ENCODE results near the gene SGO2. TPM values are rescaled to one million over a fixed set of nuclear protein-coding genes. Genes with fewer than 3 reads are reported as not detected.

The SGO2 gene
- total RNA-seq, 4 donors from 2014 or later = 0.71 to 2.5 (median 1.9) TPM

GRCh38 chr2:200620606-200621390 is 94.8 kb downstream of the SGO2 start:
- WGBS = 94% methylated on average over 7 of the region's 7 CpGs
- Histone ChIP-seq H3K27ac (replicated peaks in 1 of 4) (no peak overlapping the region), H3K9me3 (no peaks in the 10 kb centered on the region), H3K4me1 (peaks cover 0 to 10% (median 7%) of the 10 kb centered on the region in 4 donors), H3K4me3 (no peak overlapping the region), H3K27me3 (no peaks in the 10 kb centered on the region), H3K36me3 (peaks cover 0 to 23% (median 11%) of the 10 kb centered on the region in 4 donors)
- DNase-seq (ENCODE audit: extremely low spot score) = no peak
- TF ChIP-seq POLR2A (IDR thresholded peaks at IDR 0.05; ENCODE audit: low read depth) = no peak
- intact Hi-C loops (cut with DNase I) = no loop called here

- WGBS = 87% methylated on average over 1 of the region's 1 CpG
- DNase-seq (ENCODE audit: extremely low spot score) = no peak
- peaks cover 0 to 10% (median 6%) of the 10 kb centered on the region in 4 donors for H3K4me1 ChIP-seq
- H3K27ac ChIP-seq (replicated peaks in 1 of 4) = no peak overlapping the region
- peaks cover 0 to 27% (median 11%) of the 10 kb centered on the region in 4 donors for H3K36me3 ChIP-seq
- intact Hi-C loops (cut with DNase I) = no loop called here
- H3K9me3 ChIP-seq = no peaks in the 10 kb centered on the region
- H3K4me3 ChIP-seq = no peak overlapping the region
- no peak for TF ChIP-seq EP300 (IDR thresholded peaks at IDR 0.05)
- TF ChIP-seq CTCF (IDR thresholded peaks at IDR 0.05) = no peak
- TF ChIP-seq POLR2AphosphoS5 (IDR thresholded peaks at IDR 0.05) = no peak
- no peak for TF ChIP-seq POLR2A (IDR thresholded peaks at IDR 0.05; ENCODE audit: low read depth)
- no peaks in the 10 kb centered on the region for H3K27me3 ChIP-seq
These were observed 96.1 kb downstream of the SGO2 start for GRCh38 chr2:200622106-200622505.

GRCh38 chr2:200624026-200624425 is 98.0 kb downstream of the SGO2 start:
- H3K36me3 ChIP-seq = peaks cover 0 to 36% (median 13%) of the 10 kb centered on the region in 4 donors
- TF ChIP-seq POLR2A (IDR thresholded peaks at IDR 0.05; ENCODE audit: low read depth) (no peak), EP300 (IDR thresholded peaks at IDR 0.05) (no peak), CTCF (IDR thresholded peaks at IDR 0.05) (no peak), POLR2AphosphoS5 (IDR thresholded peaks at IDR 0.05) (no peak)
- intact Hi-C loops (cut with DNase I) = no loop called here
- H3K27ac ChIP-seq (replicated peaks in 1 of 4) = no peak overlapping the region
- peaks cover 0 to 4% (median 0%) of the 10 kb centered on the region in 4 donors for H3K4me1 ChIP-seq
- 83% methylated on average over 2 of the region's 2 CpGs for WGBS
- no peak for DNase-seq (ENCODE audit: extremely low spot score)
- no peaks in the 10 kb centered on the region for H3K9me3 ChIP-seq
- no peaks in the 10 kb centered on the region for H3K27me3 ChIP-seq
- H3K4me3 ChIP-seq = no peak overlapping the region

GRCh38 chr2:200624658-200625057 is 98.7 kb downstream of the SGO2 start:
- intact Hi-C loops (cut with DNase I) = no loop called here
- Histone ChIP-seq H3K4me3 (no peak overlapping the region), H3K9me3 (no peaks in the 10 kb centered on the region), H3K36me3 (peaks cover 0 to 36% (median 13%) of the 10 kb centered on the region in 4 donors), H3K27me3 (no peaks in the 10 kb centered on the region), H3K27ac (replicated peaks in 1 of 4) (no peak overlapping the region), H3K4me1 (no peaks in the 10 kb centered on the region)
- no peak for DNase-seq (ENCODE audit: extremely low spot score)
- TF ChIP-seq POLR2AphosphoS5 (IDR thresholded peaks at IDR 0.05) (no peak), EP300 (IDR thresholded peaks at IDR 0.05) (no peak), CTCF (IDR thresholded peaks at IDR 0.05) (no peak), POLR2A (IDR thresholded peaks at IDR 0.05; ENCODE audit: low read depth) (no peak)
- WGBS = 81% methylated on average over 3 of the region's 3 CpGs

GRCh38 chr2:200625282-200625681 is 99.3 kb downstream of the SGO2 start:
- peaks cover 0 to 36% (median 13%) of the 10 kb centered on the region in 4 donors for H3K36me3 ChIP-seq

More at GRCh38 chr2:200625282-200625681, 99.3 kb downstream of the SGO2 start:
- H3K4me1 ChIP-seq = no peaks in the 10 kb centered on the region
- no peaks in the 10 kb centered on the region for H3K9me3 ChIP-seq
- 80% methylated on average over 2 of the region's 2 CpGs for WGBS
- intact Hi-C loops (cut with DNase I) = no loop called here
- no peaks in the 10 kb centered on the region for H3K27me3 ChIP-seq
- H3K27ac ChIP-seq (replicated peaks in 1 of 4) = no peak overlapping the region
- no peak for DNase-seq (ENCODE audit: extremely low spot score)
- H3K4me3 ChIP-seq = no peak overlapping the region
- TF ChIP-seq CTCF (IDR thresholded peaks at IDR 0.05) (no peak), POLR2A (IDR thresholded peaks at IDR 0.05; ENCODE audit: low read depth) (no peak), POLR2AphosphoS5 (IDR thresholded peaks at IDR 0.05) (no peak), EP300 (IDR thresholded peaks at IDR 0.05) (no peak)
